HEK293T (cell line): ENCODE results near the gene B4GALNT1.
"Not testable (repeated sequence)": the region's sequence is repeated elsewhere in the genome, so short reads cannot be mapped to it uniquely, and the experiment has no call there.

ENCODE experiments used
- BHLHE40 ChIP-seq: fragments of 450-650 bp; IDR thresholded peaks from 2 replicates; pipeline ENCODE4 v1.6.1; 2016; ENCODE audit warnings: mild to moderate bottlenecking, moderate library complexity, borderline replicate concordance
- ELF4 ChIP-seq: fragments of 450-650 bp; IDR thresholded peaks from 2 replicates; pipeline ENCODE4 v1.6.1; 2017; ENCODE audit warnings: antibody characterized with exemption
- FOXM1 ChIP-seq: fragments of 450-650 bp; IDR thresholded peaks from 2 replicates; pipeline ENCODE4 v1.6.1; 2017; ENCODE audit warnings: mild to moderate bottlenecking, borderline replicate concordance
- L3MBTL2 ChIP-seq: fragments of 450-650 bp; conservative IDR thresholded peaks from 2 replicates; pipeline ENCODE4 v1.6.1; 2016; ENCODE audit warnings: mild to moderate bottlenecking
- SUZ12 ChIP-seq: fragments of 450-650 bp; IDR thresholded peaks from 2 replicates; pipeline ENCODE4 v1.6.1; 2016; ENCODE audit warnings: mild to moderate bottlenecking
- ZNF384 ChIP-seq: fragments of 450-650 bp; IDR thresholded peaks from 2 replicates; pipeline ENCODE4 v1.6.1; 2016

GRCh38 chr12:57665066-57665820 is 32.2 kb upstream of the B4GALNT1 start:
- not testable (repeated sequence) for TF ChIP-seq FOXM1, SUZ12, L3MBTL2, ZNF384, ELF4, BHLHE40
